ENCODE measurements around the gene MAGI1. TPM values are rescaled to one million over a fixed set of nuclear protein-coding genes. Genes with fewer than 3 reads are reported as not detected.

The MAGI1 gene
- total RNA-seq, 1 experiment from 2014 or later, result 58.2 TPM

- TF ChIP-seq PRDM15 (CRISPR knock-in tag; IDR thresholded peaks at IDR 0.05) (no peak), TCF7 (CRISPR knock-in tag; IDR thresholded peaks at IDR 0.05; ENCODE audit: low read depth) (no peak), CBFB (CRISPR knock-in tag; IDR thresholded peaks at IDR 0.05; ENCODE audit: low read depth) (no peak), FOXJ3 (CRISPR knock-in tag; IDR thresholded peaks at IDR 0.05; ENCODE audit: borderline replicate concordance) (no peak)
Measured at GRCh38 chr3:65578861-65579260, 459.9 kb downstream of the MAGI1 start (continued).

GRCh38 chr3:65577843-65578430, 460.8 kb downstream of the MAGI1 start:
- TF ChIP-seq ZNF532 (CRISPR knock-in tag; IDR thresholded peaks at IDR 0.05; ENCODE audit: borderline replicate concordance) (no peak), FOXJ3 (CRISPR knock-in tag; IDR thresholded peaks at IDR 0.05; ENCODE audit: borderline replicate concordance) (no peak)
- no peaks in the 10 kb centered on the region for H3K27me3 Mint-ChIP-seq (ENCODE audit: low read depth)
- peaks cover 36% of the 10 kb centered on the region for H3K4me1 Mint-ChIP-seq
- no peak overlapping the region for H3K4me3 Mint-ChIP-seq
- peaks cover 11% of the 10 kb centered on the region for H3K9me3 Mint-ChIP-seq
- CTCF ChIA-PET, result interaction anchor here (0.9 to 1.0 kb wide), 2 partner anchors 8 to 95 kb away, joined by 3 to 4 read pairs; no protein-coding TSS in a partner anchor
- H3K27ac Mint-ChIP-seq, result peak overlapping the region; percentile 8; the same call in 1 of the 2 replicates
- H3K36me3 Mint-ChIP-seq, result peaks cover 3% of the 10 kb centered on the region; the same call in 1 of the 2 replicates
- POLR2A ChIA-PET, result no interaction called here
- no peak for DNase-seq (ENCODE audit: low spot score)
- no peak for ATAC-seq

- Mint-ChIP-seq H3K36me3 (peaks cover 3% of the 10 kb centered on the region; the same call in 1 of the 2 replicates), H3K9me3 (peaks cover 11% of the 10 kb centered on the region), H3K4me3 (no peak overlapping the region), H3K4me1 (peaks cover 29% of the 10 kb centered on the region), H3K27me3 (ENCODE audit: low read depth) (no peaks in the 10 kb centered on the region), H3K27ac (no peak overlapping the region)
- POLR2A ChIA-PET, result interaction anchor here (0.6 kb wide), 1 partner anchor 13 kb away, joined by 3 read pairs; no protein-coding TSS in a partner anchor
- no peak for ATAC-seq
- CTCF ChIA-PET, result no interaction called here
- DNase-seq (ENCODE audit: low spot score), result no peak
- TF ChIP-seq TEAD4 (CRISPR knock-in tag; IDR thresholded peaks at IDR 0.05) (no peak), ZNF396 (CRISPR knock-in tag; IDR thresholded peaks at IDR 0.05; ENCODE audit: borderline replicate concordance) (no peak), IRF2 (CRISPR knock-in tag; IDR thresholded peaks at IDR 0.05; ENCODE audit: borderline replicate concordance, low read depth) (no peak), GRHL2 (CRISPR knock-in tag; IDR thresholded peaks at IDR 0.05; ENCODE audit: insufficient replicate concordance, severe bottlenecking) (no peak), SOX15 (CRISPR knock-in tag; IDR thresholded peaks at IDR 0.05) (no peak), ATF1 (CRISPR knock-in tag; IDR thresholded peaks at IDR 0.05) (no peak), NFATC4 (CRISPR knock-in tag; IDR thresholded peaks at IDR 0.05) (no peak), EMX1 (CRISPR knock-in tag; IDR thresholded peaks at IDR 0.05) (no peak), CREM (CRISPR knock-in tag; IDR thresholded peaks at IDR 0.05) (no peak), ZBTB43 (CRISPR knock-in tag; IDR thresholded peaks at IDR 0.05) (no peak), AR (CRISPR knock-in tag; IDR thresholded peaks at IDR 0.05) (no peak), ZNF423 (CRISPR knock-in tag; IDR thresholded peaks at IDR 0.05) (no peak), TEAD1 (CRISPR knock-in tag; IDR thresholded peaks at IDR 0.05) (no peak), ZMAT4 (CRISPR knock-in tag; IDR thresholded peaks at IDR 0.05) (no peak), KAT7 (CRISPR knock-in tag; IDR thresholded peaks at IDR 0.05; ENCODE audit: borderline replicate concordance) (no peak)
Measured at GRCh38 chr3:65576966-65577365, 461.8 kb downstream of the MAGI1 start.

All from WTC11 (cell line).